Activated CD8-positive, alpha-beta T cell treated with anti-CD3 and anti-CD28 coated beads for 36 hours (primary cell): ENCODE data around the gene TIAM2. TPM values are rescaled to one million over a fixed set of nuclear protein-coding genes. Genes with fewer than 3 reads are reported as not detected.

ENCODE experiments used
- ATAC-seq: fragments of 200-7000 bp; cut with Tn5 transposase; one replicate; pipeline ENCODE4 v1.10.0; 2021; ENCODE audit warnings: mild to moderate bottlenecking, moderate library complexity
- CTCF ChIA-PET: fragments of 350-600 bp; sonication (Branson Sonifier 250); formaldehyde crosslinking; loops from one replicate; lab custom pipeline; 2021; ENCODE audit warnings: antibody characterized with exemption; lab: Charles Lee
- POLR2A ChIA-PET: fragments of 350-600 bp; sonication (Branson Sonifier 250); formaldehyde crosslinking; loops from one replicate; lab custom pipeline; 2021; ENCODE audit warnings: antibody characterized with exemption; lab: Charles Lee
- DNase-seq: peaks from one replicate; pipeline ENCODE4 v3.0.0-alpha.2; 2020
- H3K27ac Mint-ChIP-seq: one replicate; pipeline ENCODE4 v1.8.0; 2021; ENCODE audit warnings: mild to moderate bottlenecking, mixed read lengths
- H3K27me3 Mint-ChIP-seq: one replicate; pipeline ENCODE4 v1.8.0; 2021; ENCODE audit warnings: mixed read lengths
- H3K36me3 Mint-ChIP-seq: one replicate; pipeline ENCODE4 v1.8.0; 2021; ENCODE audit warnings: low read depth, mixed read lengths
- H3K4me1 Mint-ChIP-seq: one replicate; pipeline ENCODE4 v1.8.0; 2021; ENCODE audit warnings: low read depth, mixed read lengths
- H3K4me3 Mint-ChIP-seq: one replicate; pipeline ENCODE4 v1.8.0; 2021; ENCODE audit warnings: mild to moderate bottlenecking, moderate library complexity, mixed read lengths
- H3K9me3 Mint-ChIP-seq: one replicate; pipeline ENCODE4 v1.8.0; 2021; ENCODE audit warnings: mixed read lengths
- intact Hi-C: fragments of 100-400 bp; cut with micrococcal nuclease; formaldehyde crosslinking; loops from one replicate; pipeline ENCODE4 v1.10.0; 2022
- total RNA-seq, 2 experiments: library from RNA; stranded (reverse); gene quantifications; one replicate each; pipeline ENCODE4 v1.2.3, GENCODE V29; 2021
- TF ChIP-seq, protein P1 (sequence below): fragments of 200-600 bp; IDR thresholded peaks from one replicate; pipeline ENCODE4 v1.8.0; 2022; ENCODE audit warnings: antibody characterized with exemption, mild to moderate bottlenecking

TIAM2 gene
- total RNA-seq, 2 experiments from 2014 or later, result 5.6 to 7.1 TPM

DNA sequence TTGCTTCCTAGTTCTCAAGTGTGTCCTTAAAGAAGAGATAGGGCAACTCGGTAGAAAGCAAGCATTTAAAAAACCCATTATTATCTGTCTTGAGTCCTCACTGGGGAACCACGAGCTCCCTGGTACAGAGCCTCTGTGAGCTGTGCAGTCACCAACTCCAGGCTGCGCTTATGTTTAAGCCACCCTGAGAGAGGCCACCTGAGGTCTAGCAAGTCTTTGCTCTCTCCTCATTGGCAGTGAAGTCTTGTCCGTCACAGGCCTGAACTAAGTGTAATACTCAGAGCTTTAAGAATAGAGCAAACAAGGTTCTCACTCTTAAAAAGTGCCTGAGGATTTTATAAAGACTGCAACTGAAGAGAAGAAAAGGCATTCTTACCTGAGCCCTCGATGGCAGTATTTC, 264.8 kb downstream of the TIAM2 start:
- ChIA-PET CTCF (no interaction called here), POLR2A (interaction anchor here (1.0 to 1.2 kb wide), 3 partner anchors 9 to 32 kb away, joined by 3 to 4 read pairs (median 3); no protein-coding TSS in a partner anchor)
- DNase-seq (no peak), ATAC-seq (no peak)
- Mint-ChIP-seq H3K27me3 (no peaks in the 10 kb centered on the region), H3K27ac (no peak overlapping the region), H3K36me3 (peaks cover 27% of the 10 kb centered on the region), H3K9me3 (no peaks in the 10 kb centered on the region), H3K4me1 (peaks cover 10% of the 10 kb centered on the region), H3K4me3 (no peak overlapping the region)
- intact Hi-C loops, result loop anchor here (5.0 kb wide), 1 partner anchor 338 kb away; no protein-coding TSS in a partner anchor
- TF ChIP-seq, protein P1, sequence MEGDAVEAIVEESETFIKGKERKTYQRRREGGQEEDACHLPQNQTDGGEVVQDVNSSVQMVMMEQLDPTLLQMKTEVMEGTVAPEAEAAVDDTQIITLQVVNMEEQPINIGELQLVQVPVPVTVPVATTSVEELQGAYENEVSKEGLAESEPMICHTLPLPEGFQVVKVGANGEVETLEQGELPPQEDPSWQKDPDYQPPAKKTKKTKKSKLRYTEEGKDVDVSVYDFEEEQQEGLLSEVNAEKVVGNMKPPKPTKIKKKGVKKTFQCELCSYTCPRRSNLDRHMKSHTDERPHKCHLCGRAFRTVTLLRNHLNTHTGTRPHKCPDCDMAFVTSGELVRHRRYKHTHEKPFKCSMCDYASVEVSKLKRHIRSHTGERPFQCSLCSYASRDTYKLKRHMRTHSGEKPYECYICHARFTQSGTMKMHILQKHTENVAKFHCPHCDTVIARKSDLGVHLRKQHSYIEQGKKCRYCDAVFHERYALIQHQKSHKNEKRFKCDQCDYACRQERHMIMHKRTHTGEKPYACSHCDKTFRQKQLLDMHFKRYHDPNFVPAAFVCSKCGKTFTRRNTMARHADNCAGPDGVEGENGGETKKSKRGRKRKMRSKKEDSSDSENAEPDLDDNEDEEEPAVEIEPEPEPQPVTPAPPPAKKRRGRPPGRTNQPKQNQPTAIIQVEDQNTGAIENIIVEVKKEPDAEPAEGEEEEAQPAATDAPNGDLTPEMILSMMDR, result no peak

DNA sequence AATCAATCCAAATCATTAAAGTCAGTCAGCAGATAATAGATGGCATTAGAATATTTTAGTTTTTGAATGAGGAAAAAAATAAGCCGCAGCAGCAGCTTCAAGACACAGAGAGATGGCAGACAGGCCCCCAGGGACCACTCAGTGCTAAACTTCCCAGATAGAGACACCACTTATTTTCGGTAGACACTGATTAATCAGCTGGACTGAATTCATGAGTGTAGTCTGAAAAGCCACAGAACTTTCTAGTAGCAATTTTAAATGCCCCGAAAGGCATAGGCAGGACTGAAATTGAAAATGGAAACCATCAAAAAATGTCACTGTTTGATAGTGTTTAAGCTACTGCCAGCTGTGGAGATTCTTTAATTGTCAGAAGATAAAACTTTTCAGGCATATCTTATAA, 265.6 kb downstream of the TIAM2 start:
- Mint-ChIP-seq H3K27ac (peak overlapping the region; percentile 48), H3K36me3 (peaks cover 28% of the 10 kb centered on the region), H3K27me3 (no peaks in the 10 kb centered on the region), H3K9me3 (no peaks in the 10 kb centered on the region), H3K4me1 (peaks cover 10% of the 10 kb centered on the region), H3K4me3 (no peak overlapping the region)
- intact Hi-C loops, result loop anchor here (5.0 kb wide), 1 partner anchor 338 kb away; no protein-coding TSS in a partner anchor
- TF ChIP-seq, protein P1, result no peak
- ChIA-PET CTCF (no interaction called here), POLR2A (interaction anchor here (1.1 to 1.2 kb wide), 2 partner anchors 20 to 82 kb away, joined by 4 to 5 read pairs; no protein-coding TSS in a partner anchor)
- no peak for ATAC-seq
- no peak for DNase-seq

DNA sequence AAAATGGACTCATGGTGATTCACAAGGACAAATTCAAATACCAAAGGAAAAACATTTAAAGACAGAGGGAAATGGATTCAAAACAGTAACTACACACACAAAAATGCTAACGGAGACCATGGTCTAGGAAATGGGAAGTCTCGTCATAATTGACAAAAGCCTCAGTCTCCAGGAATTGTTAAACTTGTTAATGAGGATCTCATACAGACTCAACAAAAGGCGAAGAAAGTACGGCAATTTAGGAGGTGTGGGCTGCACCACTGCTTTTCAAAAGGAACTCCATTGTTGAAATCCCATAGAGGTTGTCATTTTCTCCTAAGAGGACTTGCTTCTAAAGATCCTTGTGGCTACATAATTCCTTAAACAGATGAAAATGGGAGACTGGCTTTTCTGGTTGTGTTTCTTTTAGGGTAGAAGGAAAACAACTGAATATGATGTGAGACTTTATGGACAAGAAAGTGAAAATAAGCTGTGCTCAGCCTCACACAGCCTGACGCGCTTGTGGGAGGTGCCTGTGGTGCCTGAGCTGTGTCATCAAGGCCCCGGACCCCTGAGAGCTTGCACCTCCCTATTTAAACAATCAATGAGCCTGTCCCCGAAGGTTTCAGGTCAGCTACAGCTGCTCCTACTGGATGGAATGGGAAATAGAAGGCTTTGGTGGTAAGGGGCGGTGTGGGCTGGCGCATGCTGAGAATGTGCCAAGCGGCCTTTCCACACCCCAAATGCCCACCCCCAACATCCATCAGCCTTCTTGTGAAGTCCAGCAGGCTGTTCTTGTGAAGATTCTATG, 266.2 kb downstream of the TIAM2 start:
- ATAC-seq (no peak), DNase-seq (peak; percentile 16)
- peaks cover 10% of the 10 kb centered on the region for H3K4me1 Mint-ChIP-seq
- H3K4me3 Mint-ChIP-seq, result no peak overlapping the region
- H3K27me3 Mint-ChIP-seq, result no peaks in the 10 kb centered on the region
- ChIA-PET CTCF (interaction anchor here (0.7 to 1.2 kb wide), 2 partner anchors 27 to 83 kb away, joined by 3 to 5 read pairs; no protein-coding TSS in a partner anchor), POLR2A (interaction anchor here (1.0 to 1.2 kb wide), 3 partner anchors 21 to 83 kb away, joined by 3 to 5 read pairs (median 4); no protein-coding TSS in a partner anchor)
- peak overlapping the region; percentile 48 for H3K27ac Mint-ChIP-seq
- no peaks in the 10 kb centered on the region for H3K9me3 Mint-ChIP-seq
- TF ChIP-seq, protein P1, result no peak
- peaks cover 33% of the 10 kb centered on the region for H3K36me3 Mint-ChIP-seq
- intact Hi-C loops, result loop anchor here (5.0 kb wide), 1 partner anchor 339 kb away; no protein-coding TSS in a partner anchor

DNA sequence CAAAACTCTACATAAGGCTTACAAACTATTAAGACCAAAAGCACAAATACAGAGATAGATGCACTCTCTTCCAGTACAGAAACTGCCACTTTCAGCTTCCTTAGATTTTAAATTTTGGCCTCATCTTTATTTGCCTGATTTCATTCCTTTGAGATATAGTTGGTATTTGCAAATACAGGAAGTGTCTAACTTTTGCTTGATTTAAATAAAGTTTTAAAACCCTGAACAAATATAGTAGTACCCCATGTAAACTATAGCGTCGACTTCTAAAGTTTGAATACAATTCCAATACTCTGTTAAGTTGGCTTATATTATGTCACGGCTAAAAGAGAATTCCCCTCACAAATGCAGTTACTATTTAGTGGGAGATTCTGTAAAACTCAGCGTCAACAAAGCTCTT, 267.5 kb downstream of the TIAM2 start:
- ChIA-PET CTCF (interaction anchor here (0.9 to 1.1 kb wide), 2 partner anchors 14 to 86 kb away, joined by 3 read pairs; no protein-coding TSS in a partner anchor), POLR2A (interaction anchor here (0.7 to 1.3 kb wide), 4 partner anchors 10 to 319 kb away, joined by 3 read pairs; no protein-coding TSS in a partner anchor)
- ATAC-seq (no peak), DNase-seq (no peak)
- peaks cover 10% of the 10 kb centered on the region for H3K4me1 Mint-ChIP-seq
- no peak overlapping the region for H3K4me3 Mint-ChIP-seq
- peaks cover 28% of the 10 kb centered on the region for H3K36me3 Mint-ChIP-seq
- intact Hi-C loops, result loop anchor here (5.0 kb wide), 1 partner anchor 340 kb away; no protein-coding TSS in a partner anchor
- TF ChIP-seq, protein P1, result no peak
- H3K9me3 Mint-ChIP-seq, result no peaks in the 10 kb centered on the region
- H3K27ac Mint-ChIP-seq, result no peak overlapping the region
- H3K27me3 Mint-ChIP-seq, result no peaks in the 10 kb centered on the region
